ENCODE results near the gene TKT. TPM values are rescaled to one million over a fixed set of nuclear protein-coding genes. Genes with fewer than 3 reads are reported as not detected.
A peak's percentile ranks its signal among the peaks of the same experiment; 100 is the strongest.

Gene TKT
- total and polyA plus RNA-seq, 2 of the 8 experiments (the other 6 are each of a cell fraction or from before 2014, with no cell fraction given) = 418 to 986 TPM

- no peak for TF ChIP-seq SUZ12 (IDR thresholded peaks at IDR 0.05; ENCODE audit: low read length)
- TF ChIP-seq HDAC2 (IDR thresholded peaks at IDR 0.05; ENCODE audit: borderline replicate concordance in 1 of 2, low read depth in 2 of 2, low read length in 2 of 2) = no peak
- 0 out of 3 replicates have a peak, but pooled peaks of 1 of the 2 experiments have one; percentile 10 for TF ChIP-seq POLR2A (IDR thresholded peaks at IDR 0.05; ENCODE audit: control extremely low read depth in 1 of 2, low read depth in 2 of 2, low read length in 2 of 2)
- FAIRE-seq = no peak
Observed at GRCh38 chr3:53230789-53231188, 25.0 kb downstream of the TKT start.

More at GRCh38 chr3:53230789-53231188, 25.0 kb downstream of the TKT start:
- Histone ChIP-seq H3K56ac (replicated peaks; ENCODE audit: insufficient read length, low read depth, low read length) (no peak overlapping the region), H4K91ac (replicated peaks; ENCODE audit: insufficient read length, low read length) (no peak overlapping the region), H3K4me1 (replicated peaks in 1 of 4; ENCODE audit: control insufficient read depth in 3 of 4, insufficient read depth in 4 of 4, low read length in 3 of 4) (no peaks in the 10 kb centered on the region; a peak in 1 of 7 replicates), H3K23me2 (ENCODE audit: low read depth, low read length) (no peaks in the 10 kb centered on the region), H3K27me3 (replicated peaks in 1 of 4; ENCODE audit: control insufficient read depth in 3 of 4, extremely low read depth in 1 of 4, insufficient read depth in 3 of 4, low read length in 3 of 4) (no peaks in the 10 kb centered on the region), H2BK12ac (ENCODE audit: low read depth, low read length) (no peak overlapping the region), H3K9me3 (ENCODE audit: insufficient read depth in 2 of 2, low read depth in 1 of 2, low read length in 1 of 2) (no peaks in the 10 kb centered on the region), H4K8ac (ENCODE audit: extremely low read depth, insufficient read depth, low read length) (no peak overlapping the region; the same call in 1 of the 2 replicates), H4K20me1 (replicated peaks in 1 of 2; ENCODE audit: control insufficient read depth in 1 of 2, insufficient read depth in 2 of 2, low read length in 2 of 2) (peaks cover 22 to 52% of the 10 kb centered on the region in 2 experiments), H2AFZ (ENCODE audit: low read length) (no peak overlapping the region), H3K4me3 (ENCODE audit: extremely low read depth in 1 of 4, insufficient read depth in 2 of 4, low read depth in 3 of 4, low read length in 4 of 4) (no peak overlapping the region), H2BK5ac (ENCODE audit: low read depth, low read length) (no peak overlapping the region; the same call in 1 of the 2 replicates), H3K79me1 (ENCODE audit: low read depth, low read length) (peaks cover 3% of the 10 kb centered on the region), H2AK5ac (ENCODE audit: low read depth, low read length) (no peak overlapping the region), H3K4me2 (ENCODE audit: insufficient read depth in 1 of 2, low read depth in 2 of 2, low read length in 2 of 2) (no peak overlapping the region), H2BK20ac (ENCODE audit: low read length) (no peak overlapping the region), H3K9ac (replicated peaks in 1 of 4; ENCODE audit: extremely low read depth in 1 of 4, low read depth in 3 of 4, low read length in 3 of 4) (no peak overlapping the region), H3K27ac (ENCODE audit: low read depth, low read length) (no peak overlapping the region), H3K79me2 (ENCODE audit: control insufficient read depth in 1 of 2, insufficient read depth in 2 of 2, low read length in 2 of 2) (no peaks in the 10 kb centered on the region; a peak in 1 of 4 replicates), H2BK15ac (ENCODE audit: low read length) (no peak overlapping the region), H3K23ac (ENCODE audit: insufficient read length) (no peak overlapping the region), H3K4ac (replicated peaks; ENCODE audit: insufficient read length, low read depth, low read length) (no peak overlapping the region), H3K14ac (ENCODE audit: insufficient read length) (no peak overlapping the region), H3K36me3 (ENCODE audit: control insufficient read depth in 2 of 4, insufficient read depth in 4 of 4, low read length in 3 of 4) (peaks cover 82 to 100% (median 97%) of the 10 kb centered on the region in 4 experiments), H4K5ac (ENCODE audit: insufficient read length, low read depth, low read length) (no peak overlapping the region), H2BK120ac (replicated peaks; ENCODE audit: low read depth, low read length) (no peak overlapping the region), H3K18ac (ENCODE audit: extremely low read depth, low read length) (no peak overlapping the region)
- WGBS, 2 experiments (ENCODE audit: extremely low coverage in 1 of 2, insufficient coverage in 1 of 2, insufficient read length in 1 of 2, insufficient replicate concordance in 2 of 2, low coverage in 1 of 2, low lambda C conversion rate in 2 of 2, missing lambda C conversion rate in 1 of 2) = 92% methylated on average over 5 of the region's 5 CpGs; no CpG with 5 or more reads in 1 of the 2 experiments
- ChIA-PET POLR2A (ENCODE audit: partially characterized antibody) (interaction anchor here (0.8 to 28.5 kb wide), 5 partner anchors 8 to 117 kb away, joined by 3 to 449 read pairs (median 3); partner anchors contain the start of gene TKT), CTCF (ENCODE audit: partially characterized antibody) (interaction anchor here (0.8 to 9.0 kb wide), 10 partner anchors 8 to 122 kb away, joined by 3 to 68 read pairs (median 8); no protein-coding TSS in a partner anchor)
- DNase-seq (ENCODE audit: low read depth in 1 of 2, low spot score in 2 of 2) = no peak

Measured in H1 (cell line).